K562 treated with DMSO at 1 percent for 12 hours (cell line): Measurements from ENCODE around the gene RUFY1. TPM values are rescaled to one million over a fixed set of nuclear protein-coding genes. Genes with fewer than 3 reads are reported as not detected.

Experiments used
- total RNA-seq: library from RNA; unstranded; fragments of 300-600 nt; gene quantifications from 2 replicates; pipeline ENCODE4 v1.2.3, GENCODE V29; 2022; ENCODE audit not compliant: insufficient read depth

Gene RUFY1
- 18.7 and 27.9 TPM in 2 replicates for total RNA-seq

GRCh38 chr5:179550511-179551342, at the start of gene RUFY1:
TSS of gene RUFY1 (plus strand) at chr5:179550554. CDS start at chr5:179550570, 16 bp downstream.

GRCh38 chr5:179623003-179623905, 72.9 kb downstream of the RUFY1 start, which contains the start of gene HNRNPH1:
TSS of gene HNRNPH1 (minus strand) at chr5:179623671. CDS start at chr5:179623133, 538 bp downstream.

Other genes starting within 250 kb of the RUFY1 start
- not detected in 2 replicates for gene ADAMTS2, start 205.1 kb upstream of the RUFY1 start, total RNA-seq
- gene HNRNPH1, start 73.1 kb downstream of the RUFY1 start, total RNA-seq = 105 and 235 TPM in 2 replicates
- not detected in 2 replicates for gene CBY3, start 130.5 kb downstream of the RUFY1 start, total RNA-seq
- 124 and 298 TPM in 2 replicates for gene CANX, start 148.4 kb downstream of the RUFY1 start, total RNA-seq
- 6.6 and 20.4 TPM in 2 replicates for gene MAML1, start 182.3 kb downstream of the RUFY1 start, total RNA-seq
- not detected in 2 replicates for gene LTC4S, start 243.4 kb downstream of the RUFY1 start, total RNA-seq